Endodermal cell (in vitro differentiated cells): ENCODE measurements around the gene ANKRD65. TPM values are rescaled to one million over a fixed set of nuclear protein-coding genes. Genes with fewer than 3 reads are reported as not detected.

Experiments used
- DNase-seq: peaks from one replicate; pipeline ENCODE4 v3.0.0-alpha.2; 2017
- H3K27ac ChIP-seq: 2 replicates; pipeline ENCODE4 v1.5.1; 2013; ENCODE audit warnings: mild to moderate bottlenecking, low read depth, low read length, moderate library complexity
- H3K27me3 ChIP-seq: 2 replicates; pipeline ENCODE4 v1.6.1; 2013; ENCODE audit warnings: mild to moderate bottlenecking, low read length, moderate library complexity; ENCODE audit not compliant: insufficient read depth, control insufficient read depth, poor library complexity, severe bottlenecking
- H3K36me3 ChIP-seq: 2 replicates; pipeline ENCODE4 v1.7.0; 2013; ENCODE audit warnings: mild to moderate bottlenecking, low read length, moderate library complexity; ENCODE audit not compliant: control insufficient read depth, insufficient read depth
- H3K4me1 ChIP-seq: one replicate; pipeline ENCODE4 v1.7.0; 2013; ENCODE audit warnings: low read length; ENCODE audit not compliant: control insufficient read depth, insufficient read depth
- H3K4me3 ChIP-seq: 2 replicates; pipeline ENCODE4 v1.5.1; 2013; ENCODE audit warnings: mild to moderate bottlenecking, low read length, moderate library complexity
- H3K9ac ChIP-seq: 2 replicates; pipeline ENCODE4 v1.6.1; 2013; ENCODE audit warnings: mild to moderate bottlenecking, low read length, moderate library complexity; ENCODE audit not compliant: poor library complexity, severe bottlenecking; ENCODE audit errors: extremely low read depth
- H3K9me3 ChIP-seq: 2 replicates; pipeline ENCODE4 v1.6.1; 2013; ENCODE audit warnings: mild to moderate bottlenecking, low read length, moderate library complexity; ENCODE audit not compliant: control insufficient read depth
- H3K27ac Mint-ChIP-seq: 2 replicates; pipeline ENCODE4 v1.8.0; 2020; ENCODE audit warnings: mixed read lengths
- H3K27me3 Mint-ChIP-seq: 2 replicates; pipeline ENCODE4 v1.8.0; 2021; ENCODE audit warnings: mild to moderate bottlenecking, mixed read lengths; ENCODE audit not compliant: insufficient read depth
- H3K36me3 Mint-ChIP-seq: 2 replicates; pipeline ENCODE4 v1.8.0; 2020; ENCODE audit warnings: low read depth, mixed read lengths
- H3K4me1 Mint-ChIP-seq: 2 replicates; pipeline ENCODE4 v1.8.0; 2020; ENCODE audit warnings: mixed read lengths
- H3K4me3 Mint-ChIP-seq: 2 replicates; pipeline ENCODE4 v1.8.0; 2020; ENCODE audit warnings: mild to moderate bottlenecking, moderate library complexity, mixed read lengths
- H3K9me3 Mint-ChIP-seq: 2 replicates; pipeline ENCODE4 v1.8.0; 2020; ENCODE audit warnings: mild to moderate bottlenecking, mixed read lengths
- CTCF ChIP-seq: fragments of 200-600 bp; sonication (generic); conservative IDR thresholded peaks from 2 replicates; pipeline ENCODE4 v1.5.0; 2021; ENCODE audit warnings: antibody characterized with exemption, mild to moderate bottlenecking
- WGBS, 2 experiments: methylation state at CpG; one replicate each; pipeline versions ENCODE4 v1.1.5 to v1.1.7; 2013; ENCODE audit warnings: missing lambda C conversion rate in 2 of 2, mixed read lengths in 1 of 2; ENCODE audit not compliant: insufficient coverage in 1 of 2, insufficient read length in 1 of 2; 5-methylcytosine and 5-hydroxymethylcytosine counted together
- total RNA-seq, 2 donors: library from RNA; stranded (reverse); fragmentation: NEBNext Ultra II Directional in 1 of 2; extraction: Animal tissue kit (Norgen Biotek cat#: 25700) in 1 of 2; gene quantifications; 2 replicates in 1 of 2; 3 replicates in 1 of 2; pipeline ENCODE4 v1.2.1, GENCODE V29; 2021

ANKRD65 gene
- total RNA-seq, 2 donors from 2014 or later: 1.6 TPM

- Mint-ChIP-seq H3K27ac (no peak overlapping the region), H3K27me3 (peaks cover 3% of the 10 kb centered on the region), H3K4me1 (peaks cover 18% of the 10 kb centered on the region), H3K4me3 (no peak overlapping the region), H3K36me3 (no peaks in the 10 kb centered on the region), H3K9me3 (peaks cover 3% of the 10 kb centered on the region)
- 56 to 81% methylated on average over 5 to 17 of the region's 19 CpGs for WGBS, 2 experiments
- no peak overlapping the region for H3K27ac ChIP-seq
- DNase-seq: peak; percentile 59
- no peaks in the 10 kb centered on the region for H3K9me3 ChIP-seq
- no peaks in the 10 kb centered on the region for H3K36me3 ChIP-seq
- peaks cover 9% of the 10 kb centered on the region for H3K4me1 ChIP-seq
- no peaks in the 10 kb centered on the region for H3K27me3 ChIP-seq
- no peak for TF ChIP-seq CTCF
- no peak overlapping the region for H3K4me3 ChIP-seq
- H3K9ac ChIP-seq: no peak overlapping the region
Observed at GRCh38 chr1:1426496-1427105, 5.5 kb upstream of the ANKRD65 start.

- Histone ChIP-seq H3K27ac (no peak overlapping the region), H3K9me3 (no peaks in the 10 kb centered on the region), H3K36me3 (no peaks in the 10 kb centered on the region), H3K4me1 (peaks cover 15% of the 10 kb centered on the region), H3K4me3 (no peak overlapping the region), H3K27me3 (no peaks in the 10 kb centered on the region), H3K9ac (no peak overlapping the region)
- WGBS, 2 experiments: 65 to 75% methylated on average over 15 to 33 of the region's 33 CpGs
- Mint-ChIP-seq H3K27ac (no peak overlapping the region), H3K9me3 (peaks cover 3% of the 10 kb centered on the region), H3K4me3 (no peak overlapping the region), H3K27me3 (peaks cover 5% of the 10 kb centered on the region), H3K4me1 (peaks cover 20% of the 10 kb centered on the region), H3K36me3 (no peaks in the 10 kb centered on the region)
- TF ChIP-seq CTCF: no peak
- peak; percentile 81 for DNase-seq
Observed at GRCh38 chr1:1425753-1426495, 4.8 kb upstream of the ANKRD65 start.

- Mint-ChIP-seq H3K4me1 (peaks cover 18% of the 10 kb centered on the region), H3K27me3 (peaks cover 5% of the 10 kb centered on the region), H3K9me3 (peaks cover 3% of the 10 kb centered on the region), H3K4me3 (no peak overlapping the region), H3K36me3 (no peaks in the 10 kb centered on the region), H3K27ac (no peak overlapping the region)
- no peak overlapping the region for H3K4me3 ChIP-seq
- H3K27ac ChIP-seq: no peak overlapping the region
- peaks cover 16% of the 10 kb centered on the region for H3K4me1 ChIP-seq
- no peak overlapping the region for H3K9ac ChIP-seq
- H3K36me3 ChIP-seq: no peaks in the 10 kb centered on the region
- TF ChIP-seq CTCF: no peak
- H3K27me3 ChIP-seq: no peaks in the 10 kb centered on the region
- DNase-seq: no peak
- H3K9me3 ChIP-seq: no peaks in the 10 kb centered on the region
- WGBS, 2 experiments: 78 to 88% methylated on average over 4 to 12 of the region's 12 CpGs
Observed at GRCh38 chr1:1425426-1425752, 4.3 kb upstream of the ANKRD65 start.
